ENCODE measurements around the gene IFNL3.
"Not testable (repeated sequence)": the region's sequence is repeated elsewhere in the genome, so short reads cannot be mapped to it uniquely, and the experiment has no call there.

IFNL3 gene

GRCh38 chr19:39270036-39270871 is 25.4 kb upstream of the IFNL3 start:
- Histone ChIP-seq H3K4me3 (no peak overlapping the region), H3K27ac (no peak overlapping the region)
- no peak for DNase-seq (ENCODE audit: low spot score)
- TF ChIP-seq CTCF (IDR thresholded peaks at IDR 0.05) = no peak

GRCh38 chr19:39269369-39269768 is 24.6 kb upstream of the IFNL3 start:
- H3K27ac ChIP-seq; H3K4me3 ChIP-seq; DNase-seq (ENCODE audit: low spot score): not testable (repeated sequence)

- H3K27ac ChIP-seq; H3K4me3 ChIP-seq; DNase-seq (ENCODE audit: low spot score): not testable (repeated sequence)
These were observed 23.9 kb upstream of the IFNL3 start for GRCh38 chr19:39268531-39269223.

GRCh38 chr19:39268085-39268484 is 23.3 kb upstream of the IFNL3 start, which contains the start of gene IFNL2:
Gene IFNL2, plus strand, starts transcription at chr19:39268396. Its CDS starts 173 bp downstream, at chr19:39268569.
- not testable (repeated sequence) for H3K4me3 ChIP-seq; H3K27ac ChIP-seq; DNase-seq (ENCODE audit: low spot score)

- no peak overlapping the region for H3K4me3 ChIP-seq
- no peak for TF ChIP-seq CTCF (IDR thresholded peaks at IDR 0.05)
- no peak overlapping the region for H3K27ac ChIP-seq
These were observed 20.6 kb upstream of the IFNL3 start for GRCh38 chr19:39265321-39265916.

GRCh38 chr19:39264306-39265290 is 19.8 kb upstream of the IFNL3 start:
- Histone ChIP-seq H3K27ac (no peak overlapping the region), H3K4me3 (no peak overlapping the region)
- DNase-seq (ENCODE audit: low spot score) = no peak
- TF ChIP-seq CTCF (IDR thresholded peaks at IDR 0.05) = no peak

More at GRCh38 chr19:39265321-39265916, 20.6 kb upstream of the IFNL3 start:
- DNase-seq (ENCODE audit: low spot score) = no peak

- H3K27ac ChIP-seq = no peak overlapping the region
- H3K4me3 ChIP-seq = no peak overlapping the region
- no peak for DNase-seq (ENCODE audit: low spot score)
- no peak for TF ChIP-seq CTCF (IDR thresholded peaks at IDR 0.05)
These were observed 19.1 kb upstream of the IFNL3 start for GRCh38 chr19:39263912-39264305.

- DNase-seq (ENCODE audit: low spot score) = no peak
- Histone ChIP-seq H3K4me3 (no peak overlapping the region), H3K27ac (no peak overlapping the region)
- no peak for TF ChIP-seq CTCF (IDR thresholded peaks at IDR 0.05)
These were observed 17.7 kb upstream of the IFNL3 start for GRCh38 chr19:39262496-39262895.
